Panc1 (cell line): ENCODE results near the gene MAGI3. TPM values are rescaled to one million over a fixed set of nuclear protein-coding genes. Genes with fewer than 3 reads are reported as not detected.

Experiments
- ATAC-seq: fragments of 200-7000 bp; cut with Tn5 transposase; 2 replicates; pipeline ENCODE4 v1.9.1; 2020; ENCODE audit warnings: mild to moderate bottlenecking, moderate library complexity
- BruUV-seq: library from RNA; stranded (reverse); fragments of 400-500 nt; replicated peaks from 2 replicates; lab custom pipeline; 2021; lab: Mats Ljungman, UMichigan
- CTCF ChIA-PET: fragments of 300-600 bp; sonication (Branson Sonifier 250); formaldehyde crosslinking; loops from one replicate; lab custom pipeline; 2022; ENCODE audit warnings: antibody characterized with exemption; lab: Charles Lee
- POLR2A ChIA-PET: fragments of 300-600 bp; sonication (Branson Sonifier 250); formaldehyde crosslinking; loops from one replicate; lab custom pipeline; 2022; ENCODE audit warnings: antibody characterized with exemption; lab: Charles Lee
- DNase-seq: peaks from one replicate; pipeline ENCODE4 v3.0.0-alpha.2; 2010; ENCODE audit warnings: low read depth, low spot score
- H3K27ac ChIP-seq: 2 replicates; pipeline ENCODE4 v1.5.1; 2011; ENCODE audit warnings: mild to moderate bottlenecking, low read length, inconsistent platforms
- H3K27me3 ChIP-seq: fragments of 200-500 bp; sonication (Bioruptor generic); 2 replicates; pipeline ENCODE4 v1.6.0; 2014; ENCODE audit warnings: low read length, inconsistent platforms; ENCODE audit not compliant: control insufficient read depth, insufficient read depth
- H3K36me3 ChIP-seq: fragments of 200-500 bp; sonication (Bioruptor generic); 2 replicates; pipeline ENCODE4 v1.5.1; 2014; ENCODE audit warnings: inconsistent platforms, mild to moderate bottlenecking, low read length, moderate library complexity; ENCODE audit not compliant: control insufficient read depth, insufficient read depth
- H3K4me1 ChIP-seq: 2 replicates; pipeline ENCODE4 v1.5.1; 2011; ENCODE audit warnings: inconsistent platforms, mild to moderate bottlenecking, low read length, moderate library complexity; ENCODE audit not compliant: control insufficient read depth, insufficient read depth
- H3K4me3 ChIP-seq, 2 experiments: 2 replicates each; pipeline ENCODE4 v1.5.1; 2011 to 2012; ENCODE audit warnings: low read depth in 2 of 2, low read length in 2 of 2, mild to moderate bottlenecking in 2 of 2, inconsistent platforms in 1 of 2, moderate library complexity in 1 of 2
- H3K9me3 ChIP-seq: fragments of 200-500 bp; sonication (Bioruptor generic); 2 replicates; pipeline ENCODE4 v1.5.1; 2014; ENCODE audit warnings: low read depth, mild to moderate bottlenecking, inconsistent platforms, low read length, moderate library complexity; ENCODE audit not compliant: control insufficient read depth, insufficient read depth
- POLR2AphosphoS5 ChIP-seq: IDR thresholded peaks from 2 replicates; pipeline ENCODE4 v1.6.1; 2012; ENCODE audit warnings: mild to moderate bottlenecking, low read depth, low read length, moderate library complexity
- REST ChIP-seq, 2 experiments: IDR thresholded peaks; 2 replicates each; pipeline ENCODE4 v1.6.1; 2011 to 2012; ENCODE audit warnings: low read depth in 2 of 2, control low read depth in 1 of 2, low read length in 1 of 2, mild to moderate bottlenecking in 1 of 2, moderate library complexity in 1 of 2; ENCODE audit not compliant: insufficient read depth in 1 of 2
- SIN3A ChIP-seq: IDR thresholded peaks from 2 replicates; pipeline ENCODE4 v1.6.1; 2012; ENCODE audit warnings: low read depth, mild to moderate bottlenecking, low read length, moderate library complexity, borderline replicate concordance; ENCODE audit not compliant: insufficient read depth
- TCF7L2 ChIP-seq: IDR thresholded peaks from 2 replicates; pipeline ENCODE4 v1.6.1; 2011; ENCODE audit warnings: mild to moderate bottlenecking, low read depth, low read length, inconsistent platforms
- in situ Hi-C: cut with HindIII; loops from 2 replicates; pipeline ENCODE4 v1.10.0; 2016; ENCODE audit warnings: low sequenced_read_pairs, low pct_unique_long_range_greater_than_20kb
- intact Hi-C: fragments of 100-400 bp; cut with micrococcal nuclease; formaldehyde crosslinking; loops from one replicate; pipeline ENCODE4 v1.10.0; 2022; ENCODE audit not compliant: unreplicated experiment
- total RNA-seq: library from RNA; stranded (reverse); gene quantifications from one replicate; pipeline ENCODE4 v1.2.1, GENCODE V29; 2021; ENCODE audit not compliant: unreplicated experiment
- TF ChIP-seq, protein P1 (sequence below): fragments of 450-650 bp; IDR thresholded peaks from 2 replicates; pipeline ENCODE4 v1.5.1; 2017; ENCODE audit warnings: mild to moderate bottlenecking

Gene MAGI3
- total RNA-seq, 1 experiment from 2014 or later = 10.9 TPM

- BruUV-seq = no TSS peak
- intact Hi-C loops (no loop called here), in situ Hi-C loops (no loop called here)
- ChIA-PET POLR2A (no interaction called here), CTCF (no interaction called here)
- H3K36me3 ChIP-seq = no peaks in the 10 kb centered on the region
- DNase-seq (no peak), ATAC-seq (no peak)
- H3K9me3 ChIP-seq = no peaks in the 10 kb centered on the region; the same call in 1 of the 2 replicates
- H3K27ac ChIP-seq = no peak overlapping the region
- H3K27me3 ChIP-seq = no peaks in the 10 kb centered on the region
- no peaks in the 10 kb centered on the region for H3K4me1 ChIP-seq
- no peak for TF ChIP-seq REST (IDR thresholded peaks at IDR 0.05; ENCODE audit: insufficient read depth in 1 of 2, low read depth in 2 of 2, low read length in 1 of 2)
- no peak for TF ChIP-seq POLR2AphosphoS5
- TF ChIP-seq, protein P1, sequence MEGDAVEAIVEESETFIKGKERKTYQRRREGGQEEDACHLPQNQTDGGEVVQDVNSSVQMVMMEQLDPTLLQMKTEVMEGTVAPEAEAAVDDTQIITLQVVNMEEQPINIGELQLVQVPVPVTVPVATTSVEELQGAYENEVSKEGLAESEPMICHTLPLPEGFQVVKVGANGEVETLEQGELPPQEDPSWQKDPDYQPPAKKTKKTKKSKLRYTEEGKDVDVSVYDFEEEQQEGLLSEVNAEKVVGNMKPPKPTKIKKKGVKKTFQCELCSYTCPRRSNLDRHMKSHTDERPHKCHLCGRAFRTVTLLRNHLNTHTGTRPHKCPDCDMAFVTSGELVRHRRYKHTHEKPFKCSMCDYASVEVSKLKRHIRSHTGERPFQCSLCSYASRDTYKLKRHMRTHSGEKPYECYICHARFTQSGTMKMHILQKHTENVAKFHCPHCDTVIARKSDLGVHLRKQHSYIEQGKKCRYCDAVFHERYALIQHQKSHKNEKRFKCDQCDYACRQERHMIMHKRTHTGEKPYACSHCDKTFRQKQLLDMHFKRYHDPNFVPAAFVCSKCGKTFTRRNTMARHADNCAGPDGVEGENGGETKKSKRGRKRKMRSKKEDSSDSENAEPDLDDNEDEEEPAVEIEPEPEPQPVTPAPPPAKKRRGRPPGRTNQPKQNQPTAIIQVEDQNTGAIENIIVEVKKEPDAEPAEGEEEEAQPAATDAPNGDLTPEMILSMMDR = no peak
- TF ChIP-seq SIN3A = no peak
- no peak for TF ChIP-seq TCF7L2
- no peak overlapping the region for H3K4me3 ChIP-seq
Measured at GRCh38 chr1:113493533-113493932, 103.2 kb downstream of the MAGI3 start.

- no TSS peak for BruUV-seq
- POLR2A ChIA-PET = no interaction called here
Measured at GRCh38 chr1:113505357-113505756, 115.0 kb downstream of the MAGI3 start.

More at GRCh38 chr1:113505357-113505756, 115.0 kb downstream of the MAGI3 start:
- CTCF ChIA-PET = no interaction called here
- no peaks in the 10 kb centered on the region for H3K36me3 ChIP-seq
- ATAC-seq (no peak), DNase-seq (no peak)
- H3K9me3 ChIP-seq = no peaks in the 10 kb centered on the region
- TF ChIP-seq REST (IDR thresholded peaks at IDR 0.05; ENCODE audit: insufficient read depth in 1 of 2, low read depth in 2 of 2, low read length in 1 of 2) (no peak), TCF7L2 (no peak), POLR2AphosphoS5 (no peak), SIN3A (no peak)
- TF ChIP-seq, protein P1 = no peak
- in situ Hi-C loops (no loop called here), intact Hi-C loops (no loop called here)
- no peak overlapping the region for H3K27ac ChIP-seq
- H3K4me1 ChIP-seq = no peaks in the 10 kb centered on the region
- H3K4me3 ChIP-seq = no peak overlapping the region
- no peaks in the 10 kb centered on the region for H3K27me3 ChIP-seq
